Kasumi-1 (cell line): ENCODE data around the gene GRK5.

ENCODE experiments used
- DNase-seq, 2 experiments: peaks; one replicate each; lab custom pipeline; 2025; lab: John Stamatoyannopoulos, UW

Gene GRK5

DNA sequence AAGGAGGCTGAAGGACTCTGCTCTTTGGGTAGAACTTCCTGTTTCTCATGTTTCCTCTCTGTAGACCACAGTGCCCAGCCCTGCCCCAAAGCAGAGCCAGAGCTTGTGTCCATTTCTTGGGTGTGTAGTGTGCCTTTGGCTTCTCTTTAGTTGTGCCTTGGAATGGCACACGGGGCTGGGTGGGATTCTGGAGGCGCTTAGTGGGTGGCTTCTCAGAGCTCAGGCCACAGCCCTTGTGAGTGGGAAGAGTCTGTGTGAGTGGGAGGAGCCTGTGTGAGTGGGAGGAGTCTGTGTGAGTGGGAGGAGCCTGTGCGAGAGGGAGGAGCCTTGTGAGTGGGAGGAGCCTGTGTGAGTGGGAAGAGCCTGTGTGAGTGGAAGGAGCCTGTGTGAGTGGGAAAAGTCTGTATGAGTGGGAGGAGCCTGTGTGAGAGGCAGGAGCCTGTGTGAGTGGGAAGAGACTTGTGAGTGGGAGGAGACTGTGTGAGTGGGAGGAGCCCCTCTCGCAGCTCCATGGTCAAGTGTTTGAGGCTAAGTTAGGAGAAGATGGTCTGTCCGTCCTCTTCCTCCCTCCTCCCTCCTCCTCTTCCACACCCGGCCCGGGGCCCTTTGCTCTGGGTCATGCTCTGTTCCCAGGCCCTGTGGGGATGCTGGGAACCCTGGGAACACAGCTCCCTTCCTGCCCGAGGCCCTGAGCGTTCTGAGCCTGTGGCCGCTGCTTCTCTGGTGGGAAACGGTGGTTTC lies 153.0 kb downstream of the GRK5 start:
- DNase-seq, result peak; percentile 40 to 46

GRCh38 chr10:119361037-119361436 lies 153.7 kb downstream of the GRK5 start:
- no peak for DNase-seq

DNA sequence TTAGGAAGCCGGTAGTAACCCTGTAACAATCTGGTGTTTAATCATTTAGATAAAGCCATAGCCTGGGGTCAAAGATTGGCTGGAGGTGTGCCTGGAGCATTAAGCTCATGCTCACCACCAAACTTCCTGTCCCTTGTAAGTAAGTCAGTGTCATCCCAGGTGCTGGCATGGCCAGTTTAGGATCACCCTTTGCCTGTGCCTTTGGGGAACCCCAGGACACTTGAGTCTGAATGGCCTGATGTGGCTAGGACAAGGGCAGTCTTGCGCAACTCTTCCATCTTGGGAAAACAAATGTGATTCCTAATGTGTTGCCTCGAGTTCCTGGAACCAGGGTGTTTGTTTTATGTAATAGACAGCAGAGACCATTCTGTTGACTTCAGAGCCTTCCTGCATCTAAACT lies 154.8 kb downstream of the GRK5 start:
- DNase-seq, result no peak

DNA sequence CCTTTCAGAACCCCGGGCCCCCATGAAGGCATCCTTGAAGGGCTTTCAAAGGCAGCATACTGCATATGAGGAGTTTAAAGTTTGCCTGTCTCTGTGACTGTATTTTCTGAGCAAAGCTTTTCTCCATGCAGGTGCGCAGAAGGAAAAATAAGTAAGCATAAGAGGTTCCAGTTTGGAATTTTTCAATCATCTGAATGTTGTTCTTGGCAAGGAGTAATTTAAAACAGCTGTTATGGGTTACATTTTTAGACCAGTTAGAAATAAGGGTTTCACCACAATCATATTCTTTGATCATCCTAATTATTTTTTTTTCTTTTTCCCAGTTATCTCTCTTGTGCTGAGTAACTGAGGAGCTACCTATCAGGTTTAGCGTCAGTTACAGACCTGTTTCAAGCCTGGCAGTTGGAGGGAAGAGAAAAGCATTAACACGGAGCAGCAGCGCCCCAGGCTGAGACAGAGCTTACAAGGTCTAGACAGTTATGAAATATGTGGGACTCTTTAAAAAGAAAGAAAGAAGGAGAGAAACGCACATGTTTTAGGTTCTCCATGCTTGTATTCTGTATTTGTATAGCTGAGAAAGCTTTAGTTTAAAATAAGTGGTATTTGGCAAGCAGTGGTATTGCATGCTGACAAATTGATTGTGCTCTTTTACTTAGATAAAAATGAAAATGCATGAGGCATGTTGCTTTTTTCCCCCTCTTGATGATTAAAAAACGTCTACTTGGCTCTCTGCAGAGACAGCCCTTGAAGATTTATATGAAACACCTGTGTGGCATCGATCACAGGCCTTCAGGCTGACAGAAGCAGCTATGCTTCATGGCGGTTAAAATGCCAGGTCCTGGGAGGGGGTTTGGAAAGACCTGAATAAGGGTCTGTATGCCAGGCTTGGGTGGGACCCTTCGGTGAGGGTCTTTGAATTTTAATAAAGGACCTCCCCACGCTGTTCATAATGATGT lies 157.6 kb downstream of the GRK5 start:
- no peak for DNase-seq

DNA sequence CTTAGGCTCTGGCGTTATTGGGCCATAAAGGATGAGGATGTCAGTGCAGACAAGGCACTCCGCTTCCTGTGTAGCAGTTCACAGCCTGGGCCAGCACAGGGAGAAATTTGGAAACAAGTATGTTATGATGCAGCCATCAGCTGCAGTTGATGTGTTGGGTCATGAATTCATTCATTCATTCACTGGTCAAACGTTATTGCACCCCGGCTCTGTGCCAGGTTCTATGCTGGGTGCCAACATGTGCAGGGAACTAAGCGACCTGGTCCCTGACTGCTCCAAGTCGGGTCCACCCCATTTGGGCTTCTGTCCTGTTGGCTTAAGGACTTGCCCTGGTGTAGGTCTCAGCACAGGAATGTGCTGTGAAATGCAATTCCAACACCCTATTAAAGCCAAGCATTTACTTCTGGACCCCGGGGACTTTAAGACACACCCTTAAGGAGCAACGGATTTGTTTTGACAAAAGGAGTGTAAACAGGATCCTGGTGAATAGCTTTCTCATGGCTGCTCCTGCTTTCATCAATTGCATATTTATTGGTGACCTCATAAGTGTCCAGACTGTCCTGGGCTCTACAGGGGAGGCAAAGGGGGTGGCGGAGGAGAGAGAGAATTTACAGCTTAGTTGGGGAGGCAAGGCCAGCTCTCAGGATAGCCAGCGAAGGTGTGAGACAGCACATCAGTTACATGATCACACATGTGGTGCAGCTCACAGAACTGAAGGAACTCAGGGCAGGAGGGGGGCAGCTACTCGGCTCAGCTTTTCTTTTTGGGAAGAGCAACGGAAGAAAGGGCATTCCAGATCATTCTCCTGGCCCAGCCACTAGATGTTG lies 158.6 kb downstream of the GRK5 start:
- DNase-seq, result no peak

- no peak for DNase-seq
Observed at GRCh38 chr10:119367841-119368549, 160.6 kb downstream of the GRK5 start.

GRCh38 chr10:119368581-119368980 lies 161.2 kb downstream of the GRK5 start:
- no peak for DNase-seq

- no peak for DNase-seq
Observed at GRCh38 chr10:119368991-119369869, 161.9 kb downstream of the GRK5 start.

- DNase-seq, result peak; percentile 88 to 90
Observed at GRCh38 chr10:119370111-119370741, 162.9 kb downstream of the GRK5 start.

GRCh38 chr10:119370972-119371703 lies 163.8 kb downstream of the GRK5 start:
- DNase-seq, result no peak

DNA sequence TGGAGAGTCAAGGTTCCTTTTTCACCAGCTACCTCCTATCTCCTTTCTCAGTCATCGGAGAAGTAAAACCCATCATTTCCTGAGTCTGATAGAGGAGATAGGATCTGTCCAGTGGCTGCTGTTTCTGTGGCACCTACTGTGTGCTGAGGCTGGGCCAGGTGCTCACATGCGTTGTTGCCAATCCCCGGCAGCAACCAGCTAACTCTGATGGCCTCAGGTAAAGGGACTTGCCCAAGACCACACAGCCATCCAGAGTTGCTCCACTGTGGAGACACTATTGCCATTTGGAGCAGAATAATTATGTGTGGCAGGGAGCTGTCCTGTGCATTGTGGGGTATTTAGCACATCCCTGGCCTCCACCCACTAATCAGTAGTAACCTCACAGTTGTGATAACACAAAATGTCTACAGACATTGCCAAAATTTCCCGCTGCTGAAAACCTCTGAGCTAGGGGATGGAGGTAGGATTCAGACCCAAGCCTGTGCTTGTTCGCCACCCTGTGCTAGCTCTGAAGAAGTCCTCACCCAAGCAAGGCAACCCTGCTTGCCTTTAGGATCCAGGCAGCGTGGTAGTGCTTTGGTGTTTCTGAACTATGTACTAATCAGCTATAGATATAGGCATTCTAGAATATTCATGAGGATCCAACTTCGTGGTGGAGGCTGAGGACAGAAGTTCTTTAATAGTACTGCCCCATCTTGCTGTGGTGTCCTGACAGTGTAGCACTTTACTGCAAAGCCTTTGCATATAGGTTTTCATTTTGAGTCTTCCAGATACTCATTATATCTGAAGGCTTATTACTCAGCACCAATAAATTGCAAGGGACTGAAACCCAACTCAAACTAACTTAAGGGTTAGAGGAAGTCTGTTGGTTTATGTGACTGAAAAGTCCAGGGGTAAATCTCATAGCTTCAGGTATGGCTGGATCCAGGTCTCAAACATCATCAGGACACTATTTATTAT lies 164.6 kb downstream of the GRK5 start:
- DNase-seq, result no peak

- no peak for DNase-seq
Observed at GRCh38 chr10:119373294-119374102, 166.1 kb downstream of the GRK5 start.

DNA sequence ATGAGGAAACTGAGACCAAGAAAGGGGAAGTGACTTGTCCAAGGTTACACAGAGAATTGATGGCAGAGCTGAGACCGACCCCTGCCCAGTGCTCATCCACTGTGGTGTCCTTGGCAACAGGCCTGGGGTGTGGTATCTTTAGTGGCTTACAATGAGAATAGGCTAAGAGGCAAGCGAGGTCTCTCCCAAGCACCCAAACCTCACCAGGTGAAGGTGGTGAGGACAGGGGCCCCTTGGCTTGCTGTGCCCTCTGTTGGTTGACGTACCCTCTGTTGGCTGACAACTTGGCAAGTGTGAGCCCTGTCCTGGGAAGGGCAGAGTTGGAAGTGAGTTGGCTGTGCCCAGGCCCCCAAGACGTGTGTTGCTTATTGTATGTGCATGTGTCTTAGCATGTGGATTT lies 166.9 kb downstream of the GRK5 start:
- no peak for DNase-seq

- no peak for DNase-seq
Observed at GRCh38 chr10:119375574-119376272, 168.4 kb downstream of the GRK5 start.

- no peak for DNase-seq
Observed at GRCh38 chr10:119377451-119377957, 170.1 kb downstream of the GRK5 start.

DNA sequence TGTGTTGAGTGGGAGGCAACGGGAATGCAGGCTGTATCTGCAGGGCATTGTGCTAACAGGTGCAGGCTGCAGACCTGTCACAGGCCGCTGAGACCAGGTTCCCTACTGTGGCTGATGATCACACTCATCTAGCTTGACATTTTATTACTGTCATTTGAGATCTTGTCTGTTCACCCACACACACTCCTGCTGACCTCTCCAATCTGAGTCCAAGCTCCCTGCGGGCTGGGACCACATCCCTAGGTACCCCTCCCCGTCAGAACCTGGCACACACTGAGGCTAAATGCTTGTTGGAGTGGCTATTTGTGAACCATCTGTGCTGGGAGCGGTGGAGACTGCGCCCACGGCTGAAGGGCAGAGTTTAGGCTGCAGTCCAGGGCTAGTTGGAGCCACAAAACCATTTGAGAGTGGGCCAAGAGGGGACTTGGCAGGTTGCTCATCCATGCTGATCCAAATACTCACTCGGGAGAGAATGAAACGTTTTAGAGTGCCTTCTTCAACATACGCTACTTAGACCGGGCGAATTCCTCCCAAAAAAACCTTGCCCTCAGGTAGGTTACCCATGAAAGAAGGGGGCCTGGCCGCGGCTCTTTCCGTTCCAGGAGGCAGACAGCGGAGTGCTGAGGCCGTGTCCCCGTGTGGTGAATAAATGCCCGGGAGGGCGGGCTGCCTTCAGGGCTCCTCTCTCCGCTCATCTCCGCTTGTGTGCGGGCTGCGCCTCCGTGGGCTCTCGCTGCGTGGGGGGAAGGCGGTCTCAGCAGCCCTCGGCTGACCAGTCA lies 170.8 kb downstream of the GRK5 start:
- no peak for DNase-seq
